GM12878 (cell line): Measurements from ENCODE around the gene RMI2. TPM values are rescaled to one million over a fixed set of nuclear protein-coding genes. Genes with fewer than 3 reads are reported as not detected.
A peak's percentile ranks its signal among the peaks of the same experiment; 100 is the strongest.

ENCODE experiments used
- BCL11A ChIP-seq: IDR thresholded peaks from 2 replicates; pipeline ENCODE4 v1.6.1; 2011; ENCODE audit warnings: low read depth, low read length
- BHLHE40 ChIP-seq, 2 experiments: fragments of 450-650 bp in 1 of 2; IDR thresholded peaks; 2 replicates each; pipeline ENCODE4 v1.6.1; 2011 to 2017; ENCODE audit warnings: low read depth in 2 of 2, borderline replicate concordance in 1 of 2, improper control_type of control experiment in 1 of 2, low read length in 1 of 2, mild to moderate bottlenecking in 1 of 2
- CBFB ChIP-seq: IDR thresholded peaks from 2 replicates; pipeline ENCODE4 v1.6.1; 2016; ENCODE audit warnings: antibody characterized with exemption, low read depth
- CEBPB ChIP-seq, 2 experiments: fragments of 150-350 bp in 1 of 2; IDR thresholded peaks; 2 replicates each; pipeline ENCODE4 v1.6.1; 2012 to 2014; ENCODE audit warnings: low read depth in 2 of 2, low read length in 2 of 2, borderline replicate concordance in 1 of 2, inconsistent platforms in 1 of 2
- IRF4 ChIP-seq: IDR thresholded peaks from 2 replicates; pipeline ENCODE4 v1.6.1; 2011; ENCODE audit warnings: low read depth, low read length
- MXI1 ChIP-seq: fragments of 150-350 bp; IDR thresholded peaks from 2 replicates; pipeline ENCODE4 v1.6.1; 2011; ENCODE audit warnings: low read depth, mild to moderate bottlenecking, inconsistent platforms, low read length, improper control_type of control experiment
- NBN ChIP-seq: fragments of 450-650 bp; IDR thresholded peaks from 2 replicates; pipeline ENCODE4 v1.6.1; 2016
- NFIC ChIP-seq: IDR thresholded peaks from 2 replicates; pipeline ENCODE4 v1.6.1; 2012; ENCODE audit warnings: low read depth, mild to moderate bottlenecking, inconsistent platforms, low read length, moderate library complexity
- RUNX3 ChIP-seq: IDR thresholded peaks from 2 replicates; pipeline ENCODE4 v1.6.1; 2012; ENCODE audit warnings: low read length, inconsistent platforms
- STAT3 ChIP-seq: IDR thresholded peaks from 2 replicates; pipeline ENCODE4 v1.6.1; 2011; ENCODE audit warnings: low read depth, low read length, improper control_type of control experiment
- TCF12 ChIP-seq: IDR thresholded peaks from 2 replicates; pipeline ENCODE4 v1.6.1; 2011; ENCODE audit warnings: low read depth, mild to moderate bottlenecking, low read length
- TCF3 ChIP-seq: IDR thresholded peaks from 2 replicates; pipeline ENCODE4 v1.6.1; 2012; ENCODE audit warnings: low read depth, mild to moderate bottlenecking, low read length, borderline replicate concordance; ENCODE audit not compliant: insufficient read depth
- YBX1 ChIP-seq: fragments of 450-650 bp; IDR thresholded peaks from 2 replicates; pipeline ENCODE4 v1.6.1; 2016; ENCODE audit warnings: antibody characterized with exemption
- YY1 ChIP-seq: IDR thresholded peaks from 2 replicates; pipeline ENCODE4 v1.6.1; 2011; ENCODE audit warnings: low read depth, mild to moderate bottlenecking, low read length
- ZBTB4 ChIP-seq: fragments of 450-650 bp; formaldehyde crosslinking; IDR thresholded peaks from 2 replicates; pipeline ENCODE4 v1.4.0; 2022; ENCODE audit warnings: mild to moderate bottlenecking, moderate library complexity
- ZNF217 ChIP-seq: fragments of 450-650 bp; IDR thresholded peaks from 2 replicates; pipeline ENCODE4 v1.6.1; 2017; ENCODE audit warnings: antibody characterized with exemption, mild to moderate bottlenecking
- ZNF24 ChIP-seq: fragments of 450-650 bp; IDR thresholded peaks from 2 replicates; pipeline ENCODE4 v1.6.1; 2017; ENCODE audit warnings: antibody characterized with exemption, mild to moderate bottlenecking
- ZNF384 ChIP-seq: IDR thresholded peaks from 2 replicates; pipeline ENCODE4 v1.6.1; 2012; ENCODE audit warnings: low read depth, mild to moderate bottlenecking, low read length, improper control_type of control experiment, borderline replicate concordance
- polyA plus RNA-seq, 11 experiments: library from polyadenylated mRNA; depleted of rRNA in 4 of 11; unstranded in 6 of 11; stranded (reverse) in 5 of 11; fragments of >200 nt; fragmentation: Nextera tagmentation in 4 of 11; fragmentation: Illumina TruSeq in 1 of 11; extraction: Ambion mirVana in 4 of 11; extraction: Trizol in 1 of 11; gene quantifications; 1 replicate in 1 of 11; 2 replicates in 10 of 11; pipeline versions ENCODE4 v1.2.1 to v1.2.3, GENCODE V29; 2011 to 2016; ENCODE audit warnings: inconsistent platforms in 2 of 11, missing spikeins in 2 of 11, low read depth in 1 of 11
- total RNA-seq, 4 experiments: library from RNA; depleted of rRNA in 3 of 4; stranded (reverse); fragments of >200 nt in 3 of 4; fragmentation: Illumina TruSeq in 1 of 4; extraction: Trizol in 1 of 4; gene quantifications; 2 replicates each; pipeline versions ENCODE4 v1.2.1 to v1.2.3, GENCODE V29; 2013 to 2021
- TF ChIP-seq, protein P1 (sequence below): IDR thresholded peaks from 2 replicates; pipeline ENCODE4 v1.6.1; 2012; ENCODE audit warnings: improper control_type of control experiment, low read depth, low read length; ENCODE audit not compliant: insufficient replicate concordance
- TF ChIP-seq, protein P2 (sequence below): IDR thresholded peaks from 2 replicates; pipeline ENCODE4 v1.6.1; 2011; ENCODE audit warnings: borderline replicate concordance, low read depth, mild to moderate bottlenecking, moderate library complexity, low read length; ENCODE audit not compliant: insufficient read depth, poor library complexity, severe bottlenecking

Gene RMI2
- total and polyA plus RNA-seq, 10 of the 15 experiments (the other 5 are each of a cell fraction or from before 2014, with no cell fraction given): 9.6 to 68.8 (median 32.1) TPM

DNA sequence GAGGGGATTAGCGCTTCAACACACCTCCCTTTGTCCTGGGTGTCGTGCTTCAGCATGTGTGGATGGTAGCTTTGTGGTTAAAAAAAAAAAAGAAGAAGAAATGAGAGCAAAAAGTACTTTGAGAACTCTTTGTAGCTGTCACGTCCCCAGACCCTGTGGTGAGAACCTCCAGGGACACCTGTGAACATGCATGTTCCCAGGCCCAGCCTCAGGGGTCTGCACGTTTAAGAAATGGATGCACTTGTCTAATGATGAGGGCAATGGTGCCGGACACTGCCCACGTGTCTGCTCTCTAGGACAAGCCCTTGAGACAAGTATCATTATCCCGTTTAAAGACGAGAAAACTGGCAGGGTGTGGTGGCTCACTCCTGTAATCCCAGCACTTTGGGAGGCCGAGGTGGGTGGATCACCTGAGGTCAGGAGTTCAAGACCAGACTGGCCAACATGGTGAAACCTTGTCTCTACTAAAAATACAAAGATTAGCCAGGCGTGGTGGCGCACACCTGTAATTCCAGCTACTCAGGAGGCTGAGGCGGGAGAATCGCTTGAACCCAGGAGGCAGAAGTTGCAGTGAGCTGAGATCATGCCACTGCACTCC lies 46.2 kb upstream of the RMI2 start (continued):
- TF ChIP-seq, protein P1, sequence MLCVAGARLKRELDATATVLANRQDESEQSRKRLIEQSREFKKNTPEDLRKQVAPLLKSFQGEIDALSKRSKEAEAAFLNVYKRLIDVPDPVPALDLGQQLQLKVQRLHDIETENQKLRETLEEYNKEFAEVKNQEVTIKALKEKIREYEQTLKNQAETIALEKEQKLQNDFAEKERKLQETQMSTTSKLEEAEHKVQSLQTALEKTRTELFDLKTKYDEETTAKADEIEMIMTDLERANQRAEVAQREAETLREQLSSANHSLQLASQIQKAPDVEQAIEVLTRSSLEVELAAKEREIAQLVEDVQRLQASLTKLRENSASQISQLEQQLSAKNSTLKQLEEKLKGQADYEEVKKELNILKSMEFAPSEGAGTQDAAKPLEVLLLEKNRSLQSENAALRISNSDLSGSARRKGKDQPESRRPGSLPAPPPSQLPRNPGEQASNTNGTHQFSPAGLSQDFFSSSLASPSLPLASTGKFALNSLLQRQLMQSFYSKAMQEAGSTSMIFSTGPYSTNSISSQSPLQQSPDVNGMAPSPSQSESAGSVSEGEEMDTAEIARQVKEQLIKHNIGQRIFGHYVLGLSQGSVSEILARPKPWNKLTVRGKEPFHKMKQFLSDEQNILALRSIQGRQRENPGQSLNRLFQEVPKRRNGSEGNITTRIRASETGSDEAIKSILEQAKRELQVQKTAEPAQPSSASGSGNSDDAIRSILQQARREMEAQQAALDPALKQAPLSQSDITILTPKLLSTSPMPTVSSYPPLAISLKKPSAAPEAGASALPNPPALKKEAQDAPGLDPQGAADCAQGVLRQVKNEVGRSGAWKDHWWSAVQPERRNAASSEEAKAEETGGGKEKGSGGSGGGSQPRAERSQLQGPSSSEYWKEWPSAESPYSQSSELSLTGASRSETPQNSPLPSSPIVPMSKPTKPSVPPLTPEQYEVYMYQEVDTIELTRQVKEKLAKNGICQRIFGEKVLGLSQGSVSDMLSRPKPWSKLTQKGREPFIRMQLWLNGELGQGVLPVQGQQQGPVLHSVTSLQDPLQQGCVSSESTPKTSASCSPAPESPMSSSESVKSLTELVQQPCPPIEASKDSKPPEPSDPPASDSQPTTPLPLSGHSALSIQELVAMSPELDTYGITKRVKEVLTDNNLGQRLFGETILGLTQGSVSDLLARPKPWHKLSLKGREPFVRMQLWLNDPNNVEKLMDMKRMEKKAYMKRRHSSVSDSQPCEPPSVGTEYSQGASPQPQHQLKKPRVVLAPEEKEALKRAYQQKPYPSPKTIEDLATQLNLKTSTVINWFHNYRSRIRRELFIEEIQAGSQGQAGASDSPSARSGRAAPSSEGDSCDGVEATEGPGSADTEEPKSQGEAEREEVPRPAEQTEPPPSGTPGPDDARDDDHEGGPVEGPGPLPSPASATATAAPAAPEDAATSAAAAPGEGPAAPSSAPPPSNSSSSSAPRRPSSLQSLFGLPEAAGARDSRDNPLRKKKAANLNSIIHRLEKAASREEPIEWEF: peak; percentile 100
- 0 out of 2 replicates have a peak, but pooled peaks have one; percentile 37 for TF ChIP-seq MXI1
- TF ChIP-seq IRF4: peak; percentile 77
- peak; percentile 92 for TF ChIP-seq BCL11A
- TF ChIP-seq, protein P2, sequence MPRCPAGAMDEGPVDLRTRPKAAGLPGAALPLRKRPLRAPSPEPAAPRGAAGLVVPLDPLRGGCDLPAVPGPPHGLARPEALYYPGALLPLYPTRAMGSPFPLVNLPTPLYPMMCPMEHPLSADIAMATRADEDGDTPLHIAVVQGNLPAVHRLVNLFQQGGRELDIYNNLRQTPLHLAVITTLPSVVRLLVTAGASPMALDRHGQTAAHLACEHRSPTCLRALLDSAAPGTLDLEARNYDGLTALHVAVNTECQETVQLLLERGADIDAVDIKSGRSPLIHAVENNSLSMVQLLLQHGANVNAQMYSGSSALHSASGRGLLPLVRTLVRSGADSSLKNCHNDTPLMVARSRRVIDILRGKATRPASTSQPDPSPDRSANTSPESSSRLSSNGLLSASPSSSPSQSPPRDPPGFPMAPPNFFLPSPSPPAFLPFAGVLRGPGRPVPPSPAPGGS: peak; percentile 99
- TF ChIP-seq TCF12: peak; percentile 99
- peak; percentile 80 for TF ChIP-seq ZNF24
- peak; percentile 76; the same call in 1 of the 2 replicates for TF ChIP-seq ZNF217
- TF ChIP-seq CEBPB (IDR thresholded peaks at IDR 0.05; ENCODE audit: borderline replicate concordance in 1 of 2, low read depth in 2 of 2, low read length in 2 of 2): 0 out of 4 replicates have a peak, but pooled peaks of 1 of the 2 experiments have one; percentile 31
- TF ChIP-seq NFIC: peak; percentile 91
- peak; percentile 99 for TF ChIP-seq YBX1
- TF ChIP-seq YY1: peak; percentile 75; the same call in 1 of the 2 replicates
- peak; percentile 97 for TF ChIP-seq NBN
- TF ChIP-seq ZBTB4 (CRISPR knock-in tag): 0 out of 2 replicates have a peak, but pooled peaks have one; percentile 51
- TF ChIP-seq RUNX3: peak; percentile 99
- TF ChIP-seq STAT3: peak; percentile 81; the same call in 1 of the 2 replicates
- TF ChIP-seq CBFB: peak; percentile 99
- TF ChIP-seq TCF3: peak; percentile 92
- TF ChIP-seq BHLHE40 (IDR thresholded peaks at IDR 0.05; ENCODE audit: borderline replicate concordance in 1 of 2, low read depth in 2 of 2, low read length in 1 of 2): peak; percentile 92 to 95
- TF ChIP-seq ZNF384: peak; percentile 98
